Mucosa of descending colon (tissue), 3 donors: ENCODE results near the gene DNAI2. TPM values are rescaled to one million over a fixed set of nuclear protein-coding genes. Genes with fewer than 3 reads are reported as not detected.
A peak's percentile ranks its signal among the peaks of the same experiment; 100 is the strongest.

ENCODE experiments used
- ATAC-seq: fragments of 200-7000 bp; cut with Tn5 transposase; one replicate; pipeline ENCODE4 v1.9.1; 2020; ENCODE audit warnings: mild to moderate bottlenecking, moderate library complexity
- DNase-seq, 3 donors: peaks; one replicate each; pipeline ENCODE4 v3.0.0-alpha.2; 2020
- H3K36me3 ChIP-seq: fragments of 200-600 bp; one replicate; pipeline ENCODE4 v1.8.0; 2021; ENCODE audit warnings: low read depth, mild to moderate bottlenecking
- H3K4me1 ChIP-seq: fragments of 200-600 bp; one replicate; pipeline ENCODE4 v1.8.0; 2021; ENCODE audit warnings: low read depth, mild to moderate bottlenecking
- H3K4me3 ChIP-seq: fragments of 200-600 bp; one replicate; pipeline ENCODE4 v1.8.0; 2021; ENCODE audit warnings: mild to moderate bottlenecking
- H3K9me3 ChIP-seq: fragments of 200-600 bp; one replicate; pipeline ENCODE4 v1.8.0; 2021; ENCODE audit warnings: mild to moderate bottlenecking
- CTCF ChIP-seq: fragments of 200-600 bp; IDR thresholded peaks from one replicate; pipeline ENCODE4 v1.8.0; 2022; ENCODE audit warnings: antibody characterized with exemption, mild to moderate bottlenecking
- intact Hi-C, 2 donors: fragments of 100-400 bp; cut with DNase I in 1 of 2; cut with micrococcal nuclease in 1 of 2; formaldehyde crosslinking; loops; one replicate each; pipeline versions ENCODE4 v1.11.0 to v1.11.1; 2022; cut with DNase I, micrococcal nuclease
- total RNA-seq, 3 donors: library from RNA; stranded (reverse); fragmentation: NEBNext Ultra II Directional in 2 of 3; extraction: Animal tissue kit (Norgen Biotek cat#: 25700) in 2 of 3; gene quantifications; one replicate each; pipeline versions ENCODE4 v1.2.1 to v1.2.4, GENCODE V29; 2021 to 2023
- donor health status: DM: no; HTN: no; CAD: no; lungs with moderate emphysema.
- donor health status: DM: no; HTN: no; CAD: no.
- donor health status: DM: no; HTN: yes; CAD: no.

Gene DNAI2
- total RNA-seq, 3 donors from 2014 or later: not detected

GRCh38 chr17:74347646-74348045 is 73.6 kb downstream of the DNAI2 start:
- TF ChIP-seq CTCF: no peak
- no peak for DNase-seq
- no peaks in the 10 kb centered on the region for H3K36me3 ChIP-seq
- no peak overlapping the region for H3K4me3 ChIP-seq
- H3K4me1 ChIP-seq: no peaks in the 10 kb centered on the region
- intact Hi-C loops: no loop called here
- ATAC-seq: no peak
- H3K9me3 ChIP-seq: no peaks in the 10 kb centered on the region

- H3K4me1 ChIP-seq: no peaks in the 10 kb centered on the region
- H3K9me3 ChIP-seq: no peaks in the 10 kb centered on the region
- H3K4me3 ChIP-seq: no peak overlapping the region
- DNase-seq (no peak), ATAC-seq (no peak)
- H3K36me3 ChIP-seq: no peaks in the 10 kb centered on the region
- intact Hi-C loops: no loop called here
- TF ChIP-seq CTCF: no peak
Observed at GRCh38 chr17:74349120-74349519, 75.1 kb downstream of the DNAI2 start.

GRCh38 chr17:74350486-74350885 is 76.5 kb downstream of the DNAI2 start:
- Histone ChIP-seq H3K4me1 (no peaks in the 10 kb centered on the region), H3K9me3 (no peaks in the 10 kb centered on the region), H3K4me3 (no peak overlapping the region), H3K36me3 (no peaks in the 10 kb centered on the region)
- TF ChIP-seq CTCF: no peak
- no peak for ATAC-seq
- DNase-seq: no peak
- intact Hi-C loops: no loop called here

GRCh38 chr17:74351552-74352210 is 77.6 kb downstream of the DNAI2 start:
- intact Hi-C loops: no loop called here
- DNase-seq (no peak), ATAC-seq (peak; percentile 6)

GRCh38 chr17:74353446-74354060 is 79.5 kb downstream of the DNAI2 start:
- DNase-seq (no peak), ATAC-seq (no peak)
- H3K36me3 ChIP-seq: no peaks in the 10 kb centered on the region
- peaks cover 4% of the 10 kb centered on the region for H3K4me1 ChIP-seq
- no peaks in the 10 kb centered on the region for H3K9me3 ChIP-seq
- no peak for TF ChIP-seq CTCF
- H3K4me3 ChIP-seq: no peak overlapping the region
- intact Hi-C loops: no loop called here

More at GRCh38 chr17:74351552-74352210, 77.6 kb downstream of the DNAI2 start:
- H3K4me3 ChIP-seq: no peak overlapping the region
- TF ChIP-seq CTCF: no peak
- H3K9me3 ChIP-seq: no peaks in the 10 kb centered on the region
- no peaks in the 10 kb centered on the region for H3K36me3 ChIP-seq
- H3K4me1 ChIP-seq: no peaks in the 10 kb centered on the region
